DOHH2 (cell line): ENCODE data around the gene SPTLC1.

Source experiments
- CTCF ChIP-seq: fragments of 200-600 bp; sonication (generic); IDR thresholded peaks from one replicate; pipeline ENCODE4 v1.5.1; 2014; ENCODE audit warnings: antibody characterized with exemption, mild to moderate bottlenecking, low read depth, low read length; ENCODE audit not compliant: poor library complexity, severe bottlenecking
- EZH2phosphoT487 ChIP-seq: fragments of 200-600 bp; sonication (generic); IDR thresholded peaks from 2 replicates; pipeline ENCODE4 v1.6.1; 2017; ENCODE audit warnings: borderline replicate concordance, mild to moderate bottlenecking, antibody characterized with exemption, low read length, moderate library complexity, mixed read lengths

- TF ChIP-seq CTCF (no peak), EZH2phosphoT487 (no peak)
These were observed 25.5 kb upstream of the SPTLC1 start for GRCh38 chr9:92140754-92141143.
